GM12878 (cell line): ENCODE measurements around the gene UFD1.

Source experiments
- CTCF ChIP-seq, 3 experiments: IDR thresholded peaks in 2 of 3; conservative IDR thresholded peaks in 1 of 3; 2 replicates each; pipeline ENCODE4 v1.5.1; 2011; ENCODE audit warnings: low read depth in 3 of 3, low read length in 3 of 3, mild to moderate bottlenecking in 3 of 3, control low read depth in 2 of 3, moderate library complexity in 2 of 3, inconsistent platforms in 1 of 3, mixed read lengths in 1 of 3; ENCODE audit not compliant: control insufficient read depth in 2 of 3, insufficient read depth in 1 of 3; ENCODE audit errors: extremely low read depth in 1 of 3
- ZNF274 ChIP-seq: IDR thresholded peaks from one replicate; pipeline ENCODE4 v1.8.0; 2011; ENCODE audit not compliant: insufficient read length, insufficient read depth

GRCh38 chr22:19488884-19489843, 10.2 kb upstream of the UFD1 start:
- TF ChIP-seq CTCF (IDR thresholded peaks at IDR 0.05 in 2 of 3, conservative IDR thresholded peaks at IDR 0.05 in 1 of 3; ENCODE audit: control insufficient read depth in 2 of 3, extremely low read depth in 1 of 3, insufficient read depth in 1 of 3, low read depth in 3 of 3, low read length in 3 of 3) (no peak), ZNF274 (no peak)
